IMR-90 (cell line): ENCODE data around the gene NEUROD4. TPM values are rescaled to one million over a fixed set of nuclear protein-coding genes. Genes with fewer than 3 reads are reported as not detected.

Source experiments
- ATAC-seq: fragments of 200-7000 bp; cut with Tn5 transposase; 2 replicates; pipeline ENCODE4 v1.9.1; 2020; ENCODE audit warnings: low read depth, mild to moderate bottlenecking, moderate library complexity
- BruUV-seq: library from RNA; stranded (reverse); fragments of 400-500 nt; replicated peaks from 2 replicates; lab custom pipeline; 2021; lab: Mats Ljungman, UMichigan
- CTCF ChIA-PET: fragments of 300-600 bp; formaldehyde crosslinking; extraction: SDS; loops from one replicate; lab custom pipeline; 2021; ENCODE audit warnings: antibody characterized with exemption; lab: Yijun Ruan, JAX
- POLR2A ChIA-PET: fragments of 300-600 bp; sonication (Branson Sonifier 250); formaldehyde crosslinking; loops from one replicate; lab custom pipeline; 2022; ENCODE audit warnings: antibody characterized with exemption; ENCODE audit not compliant: unreplicated experiment; lab: Charles Lee
- DNase-seq: peaks from one replicate; pipeline ENCODE4 v3.0.0; 2013
- H2AFZ ChIP-seq: replicated peaks from 2 replicates; pipeline ENCODE3; 2013; ENCODE audit warnings: low read length, mild to moderate bottlenecking; ENCODE audit not compliant: poor library complexity
- H2AK5ac ChIP-seq: 2 replicates; pipeline ENCODE4 v1.6.1; 2013; ENCODE audit warnings: low read depth, low read length, inconsistent platforms
- H2AK9ac ChIP-seq: replicated peaks from 2 replicates; pipeline ENCODE3; 2013; ENCODE audit warnings: mild to moderate bottlenecking, low read depth, low read length, moderate library complexity; ENCODE audit not compliant: poor library complexity
- H2BK120ac ChIP-seq: 2 replicates; pipeline ENCODE4 v1.6.1; 2013; ENCODE audit warnings: low read depth, low read length, inconsistent platforms
- H2BK15ac ChIP-seq: 3 replicates; pipeline ENCODE4 v1.6.1; 2013; ENCODE audit warnings: low read depth, low read length, inconsistent platforms
- H2BK20ac ChIP-seq: 2 replicates; pipeline ENCODE4 v1.6.1; 2013; ENCODE audit warnings: low read depth, mild to moderate bottlenecking, inconsistent platforms, low read length, moderate library complexity
- H2BK5ac ChIP-seq: 2 replicates; pipeline ENCODE4 v1.6.1; 2013; ENCODE audit warnings: mild to moderate bottlenecking, low read depth, low read length, inconsistent platforms; ENCODE audit not compliant: poor library complexity, severe bottlenecking
- H3K14ac ChIP-seq: replicated peaks from 2 replicates; pipeline ENCODE4 v1.6.1; 2013; ENCODE audit warnings: low read depth, low read length, inconsistent platforms
- H3K18ac ChIP-seq: 2 replicates; pipeline ENCODE4 v1.6.1; 2013; ENCODE audit warnings: low read depth, low read length, control low read depth
- H3K23ac ChIP-seq: 2 replicates; pipeline ENCODE4 v1.6.1; 2013; ENCODE audit warnings: low read depth, low read length, inconsistent platforms
- H3K27ac ChIP-seq: 2 replicates; pipeline ENCODE4 v1.5.1; 2013; ENCODE audit warnings: mild to moderate bottlenecking, control low read depth, low read length; ENCODE audit not compliant: insufficient read depth
- H3K27me3 ChIP-seq: 2 replicates; pipeline ENCODE4 v1.6.1; 2013; ENCODE audit warnings: low read length; ENCODE audit not compliant: control insufficient read depth, insufficient read depth
- H3K36me3 ChIP-seq: 2 replicates; pipeline ENCODE4 v1.6.1; 2013; ENCODE audit warnings: low read length, mixed read lengths; ENCODE audit not compliant: control insufficient read depth, insufficient read depth
- H3K4ac ChIP-seq: 2 replicates; pipeline ENCODE4 v1.6.1; 2013; ENCODE audit warnings: low read depth, low read length, inconsistent platforms
- H3K4me1 ChIP-seq: 2 replicates; pipeline ENCODE4 v1.6.1; 2013; ENCODE audit warnings: low read length, mixed read lengths; ENCODE audit not compliant: control insufficient read depth, insufficient read depth
- H3K4me2 ChIP-seq: 2 replicates; pipeline ENCODE4 v1.6.1; 2013; ENCODE audit warnings: low read depth, mild to moderate bottlenecking, control low read depth, low read length, moderate library complexity
- H3K4me3 ChIP-seq: 2 replicates; pipeline ENCODE4 v1.5.1; 2013; ENCODE audit warnings: low read depth, mild to moderate bottlenecking, control low read depth, low read length, moderate library complexity; ENCODE audit not compliant: insufficient read depth
- H3K56ac ChIP-seq: 2 replicates; pipeline ENCODE4 v1.6.1; 2013; ENCODE audit warnings: low read length, inconsistent platforms; ENCODE audit not compliant: insufficient read depth; ENCODE audit errors: extremely low read depth
- H3K79me1 ChIP-seq, 2 experiments: 2 replicates each; pipeline ENCODE4 v1.6.1; 2013; ENCODE audit warnings: low read length in 2 of 2, inconsistent platforms in 1 of 2, low read depth in 1 of 2
- H3K9ac ChIP-seq: 2 replicates; pipeline ENCODE4 v1.6.1; 2013; ENCODE audit warnings: low read depth, low read length, control low read depth
- H3K9me1 ChIP-seq: 2 replicates; pipeline ENCODE4 v1.6.1; 2013; ENCODE audit warnings: low read length, inconsistent platforms; ENCODE audit not compliant: insufficient read depth
- H3K9me3 ChIP-seq: 2 replicates; pipeline ENCODE4 v1.6.1; 2013; ENCODE audit warnings: low read length; ENCODE audit not compliant: control insufficient read depth, insufficient read depth
- H4K20me1 ChIP-seq: 2 replicates; pipeline ENCODE4 v1.6.1; 2013; ENCODE audit warnings: low read length, inconsistent platforms; ENCODE audit not compliant: insufficient read depth
- H4K5ac ChIP-seq: 2 replicates; pipeline ENCODE4 v1.6.1; 2013; ENCODE audit warnings: mild to moderate bottlenecking, low read depth, low read length, control low read depth
- H4K8ac ChIP-seq, 2 experiments: 2 replicates each; pipeline ENCODE4 v1.6.1; 2013; ENCODE audit warnings: low read depth in 2 of 2, low read length in 2 of 2, control low read depth in 1 of 2, inconsistent platforms in 1 of 2
- H4K91ac ChIP-seq: 2 replicates; pipeline ENCODE4 v1.6.1; 2013; ENCODE audit warnings: low read depth, low read length, inconsistent platforms; ENCODE audit not compliant: insufficient read depth
- BHLHE40 ChIP-seq: fragments of 150-350 bp; IDR thresholded peaks from 2 replicates; pipeline ENCODE4 v1.6.1; 2016; ENCODE audit warnings: mild to moderate bottlenecking, low read depth, low read length
- CEBPB ChIP-seq: IDR thresholded peaks from 2 replicates; pipeline ENCODE4 v1.6.1; 2012; ENCODE audit warnings: low read depth, low read length, improper control_type of control experiment
- CHD1 ChIP-seq: IDR thresholded peaks from 2 replicates; pipeline ENCODE4 v1.6.1; 2012; ENCODE audit warnings: low read depth, low read length, improper control_type of control experiment
- CTCF ChIP-seq: conservative IDR thresholded peaks from 2 replicates; pipeline ENCODE4 v1.5.1; 2012; ENCODE audit warnings: mild to moderate bottlenecking, low read depth, low read length, improper control_type of control experiment
- ELK1 ChIP-seq: fragments of 150-350 bp; IDR thresholded peaks from 2 replicates; pipeline ENCODE4 v1.6.1; 2016; ENCODE audit warnings: low read depth, mild to moderate bottlenecking, low read length, moderate library complexity, borderline replicate concordance
- FOS ChIP-seq: fragments of 150-350 bp; IDR thresholded peaks from 2 replicates; pipeline ENCODE4 v1.6.1; 2016; ENCODE audit warnings: low read depth, low read length
- MAFK ChIP-seq: IDR thresholded peaks from 2 replicates; pipeline ENCODE4 v1.6.1; 2012; ENCODE audit warnings: low read depth, low read length, improper control_type of control experiment
- MAZ ChIP-seq: IDR thresholded peaks from 2 replicates; pipeline ENCODE4 v1.6.1; 2012; ENCODE audit warnings: low read depth, mild to moderate bottlenecking, low read length, improper control_type of control experiment, moderate library complexity, borderline replicate concordance
- MXI1 ChIP-seq: IDR thresholded peaks from 2 replicates; pipeline ENCODE4 v1.6.1; 2012; ENCODE audit warnings: low read depth, mild to moderate bottlenecking, low read length, moderate library complexity, borderline replicate concordance
- NFE2L2 ChIP-seq: fragments of 150-350 bp; IDR thresholded peaks from 2 replicates; pipeline ENCODE4 v1.6.1; 2016; ENCODE audit warnings: low read depth, mild to moderate bottlenecking, low read length
- POLR2A ChIP-seq: IDR thresholded peaks from 2 replicates; pipeline ENCODE4 v1.6.1; 2012; ENCODE audit warnings: mild to moderate bottlenecking, low read depth, low read length
- RAD21 ChIP-seq: IDR thresholded peaks from 2 replicates; pipeline ENCODE4 v1.6.1; 2012; ENCODE audit warnings: low read length, improper control_type of control experiment
- RCOR1 ChIP-seq: IDR thresholded peaks from 2 replicates; pipeline ENCODE4 v1.6.1; 2012; ENCODE audit warnings: mild to moderate bottlenecking, low read length, improper control_type of control experiment; ENCODE audit not compliant: insufficient replicate concordance
- RFX5 ChIP-seq: IDR thresholded peaks from 2 replicates; pipeline ENCODE4 v1.8.0; 2012; ENCODE audit warnings: low read depth, mild to moderate bottlenecking, low read length, moderate library complexity
- SMC3 ChIP-seq: fragments of 150-350 bp; IDR thresholded peaks from 2 replicates; pipeline ENCODE4 v1.6.1; 2016; ENCODE audit warnings: low read depth, mild to moderate bottlenecking, antibody characterized with exemption, low read length, moderate library complexity
- USF2 ChIP-seq: fragments of 150-350 bp; IDR thresholded peaks from 2 replicates; pipeline ENCODE4 v1.6.1; 2017; ENCODE audit warnings: mild to moderate bottlenecking, antibody characterized with exemption, low read length, low read depth
- WGBS, 2 experiments: methylation state at CpG; one replicate each; pipeline versions ENCODE4 v1.1.5 to v1.1.7; 2013; ENCODE audit warnings: missing lambda C conversion rate in 2 of 2; ENCODE audit not compliant: insufficient read length in 1 of 2; ENCODE audit errors: extremely low coverage in 2 of 2; 5-methylcytosine and 5-hydroxymethylcytosine counted together
- dilution Hi-C: fragments of 300-500 bp; cut with HindIII; formaldehyde crosslinking; loops from one replicate; pipeline ENCODE4 v1.14.3; 2018; ENCODE audit warnings: low sequenced_read_pairs; ENCODE audit not compliant: unreplicated experiment
- in situ Hi-C: fragments of 300-500 bp; cut with MboI; formaldehyde crosslinking; loops from 3 replicates; pipeline ENCODE4 v1.14.3; 2019; ENCODE audit warnings: low sequenced_read_pairs, inconsistent platforms, mixed read lengths
- intact Hi-C: fragments of 100-400 bp; cut with micrococcal nuclease; formaldehyde crosslinking; loops from 2 replicates; pipeline ENCODE4 v1.10.0; 2022
- polyA plus RNA-seq, 3 experiments: library from polyadenylated mRNA; depleted of rRNA; stranded (reverse); fragments of >200 nt; gene quantifications; 2 replicates each; pipeline ENCODE4 v1.2.3, GENCODE V29; 2012; ENCODE audit warnings: low replicate concordance in 1 of 3
- total RNA-seq: library from RNA; depleted of rRNA; stranded (reverse); fragments of >200 nt; gene quantifications from 2 replicates; pipeline ENCODE4 v1.2.3, GENCODE V29; 2012

Gene NEUROD4
- total and polyA plus RNA-seq, 2 of the 4 experiments (the other 2 are of a cell fraction) = not detected

GRCh38 chr12:55001198-55001868 lies 18.4 kb upstream of the NEUROD4 start:
- H2BK5ac ChIP-seq = no peak overlapping the region
- no peak overlapping the region for H2BK20ac ChIP-seq
- H3K18ac ChIP-seq = no peak overlapping the region
- no peak overlapping the region for H2AFZ ChIP-seq
- no peak overlapping the region for H4K5ac ChIP-seq
- H3K27me3 ChIP-seq = no peaks in the 10 kb centered on the region; the same call in 1 of the 2 replicates
- H3K79me1 ChIP-seq = no peaks in the 10 kb centered on the region
- no peak overlapping the region for H2BK120ac ChIP-seq
- no peak overlapping the region for H3K14ac ChIP-seq
- WGBS, 2 experiments = no CpG with 5 or more reads among the region's 4 CpGs
- DNase-seq (no peak), ATAC-seq (no peak)
- no peak for TF ChIP-seq FOS
- no peak for TF ChIP-seq MXI1
- TF ChIP-seq SMC3 = no peak
- TF ChIP-seq CTCF = no peak
- TF ChIP-seq CHD1 = no peak
- TF ChIP-seq MAZ = no peak
- TF ChIP-seq ELK1 = no peak
- no peak for TF ChIP-seq BHLHE40
- no peak for TF ChIP-seq CEBPB
- TF ChIP-seq USF2 = no peak
- TF ChIP-seq RCOR1 = no peak
- TF ChIP-seq NFE2L2 = no peak
- TF ChIP-seq POLR2A = no peak
- TF ChIP-seq RFX5 = no peak
- TF ChIP-seq MAFK = no peak
- no peak for TF ChIP-seq RAD21
- dilution Hi-C loops (no loop called here), in situ Hi-C loops (no loop called here), intact Hi-C loops (no loop called here)
- no peaks in the 10 kb centered on the region for H3K4me1 ChIP-seq
- H3K36me3 ChIP-seq = no peaks in the 10 kb centered on the region
- no peak overlapping the region for H2AK5ac ChIP-seq
- H3K56ac ChIP-seq = no peak overlapping the region
- no peak overlapping the region for H2AK9ac ChIP-seq
- no peak overlapping the region for H3K27ac ChIP-seq
- no peak overlapping the region for H3K23ac ChIP-seq
- no peak overlapping the region for H3K4me2 ChIP-seq
- POLR2A ChIA-PET = no interaction called here
- H3K9me1 ChIP-seq = no peaks in the 10 kb centered on the region
- no peak overlapping the region for H4K91ac ChIP-seq
- H3K4me3 ChIP-seq = no peak overlapping the region
- no peak overlapping the region for H2BK15ac ChIP-seq
- CTCF ChIA-PET = no interaction called here
- H3K4ac ChIP-seq = no peak overlapping the region
- no peaks in the 10 kb centered on the region for H4K20me1 ChIP-seq
- H4K8ac ChIP-seq = no peak overlapping the region
- H3K9me3 ChIP-seq = no peaks in the 10 kb centered on the region
- H3K9ac ChIP-seq = no peak overlapping the region
- BruUV-seq = no TSS peak
